ENCODE measurements around the gene CYBB. TPM values are rescaled to one million over a fixed set of nuclear protein-coding genes. Genes with fewer than 3 reads are reported as not detected.

The CYBB gene
- polyA plus RNA-seq, 4 donors, result 2.2 to 14.2 (median 7.4) TPM

- no peak for FAIRE-seq
- no peaks in the 10 kb centered on the region for H3K27me3 ChIP-seq (ENCODE audit: control insufficient read depth in 3 of 3, insufficient read depth in 3 of 3, low read length in 3 of 3)
Measured at GRCh38 chrX:37776283-37776986, 3.4 kb upstream of the CYBB start.

GRCh38 chrX:37776987-37777325 is 2.9 kb upstream of the CYBB start:
- no peaks in the 10 kb centered on the region for H3K4me1 ChIP-seq (ENCODE audit: control insufficient read depth in 3 of 3, insufficient read depth in 2 of 3, low read depth in 1 of 3, low read length in 2 of 3)
- no peaks in the 10 kb centered on the region for H3K9me3 ChIP-seq (ENCODE audit: control insufficient read depth in 2 of 2, insufficient read depth in 1 of 2, low read depth in 1 of 2, low read length in 1 of 2)
- no peaks in the 10 kb centered on the region for H3K36me3 ChIP-seq (ENCODE audit: control insufficient read depth in 3 of 3, insufficient read depth in 2 of 3, low read depth in 1 of 3, low read length in 3 of 3)
- no peaks in the 10 kb centered on the region for H3K27me3 ChIP-seq (ENCODE audit: control insufficient read depth in 3 of 3, insufficient read depth in 3 of 3, low read length in 3 of 3)
- WGBS, 3 donors, result 48 to 78% (median 67%) methylated on average over 2 of the region's 2 CpGs
- peak overlapping the region in 1 of 3 donors; percentile 24 for H3K27ac ChIP-seq (ENCODE audit: low read depth in 1 of 3, low read length in 2 of 3)
- DNase-seq (no peak), FAIRE-seq (no peak)
- H3K4me3 ChIP-seq (ENCODE audit: low read depth in 1 of 3, low read length in 3 of 3), result no peak overlapping the region

More at GRCh38 chrX:37776283-37776986, 3.4 kb upstream of the CYBB start:
- Histone ChIP-seq H3K4me1 (ENCODE audit: control insufficient read depth in 3 of 3, insufficient read depth in 2 of 3, low read depth in 1 of 3, low read length in 2 of 3) (no peaks in the 10 kb centered on the region), H3K9me3 (ENCODE audit: control insufficient read depth in 2 of 2, insufficient read depth in 1 of 2, low read depth in 1 of 2, low read length in 1 of 2) (no peaks in the 10 kb centered on the region), H3K4me3 (ENCODE audit: low read depth in 1 of 3, low read length in 3 of 3) (no peak overlapping the region), H3K27ac (ENCODE audit: low read depth in 1 of 3, low read length in 2 of 3) (peak overlapping the region in 2 of 3 donors; percentile 8 to 24), H3K36me3 (ENCODE audit: control insufficient read depth in 3 of 3, insufficient read depth in 2 of 3, low read depth in 1 of 3, low read length in 3 of 3) (no peaks in the 10 kb centered on the region)
- no peak for DNase-seq

- Histone ChIP-seq H3K9me3 (ENCODE audit: control insufficient read depth in 2 of 2, insufficient read depth in 1 of 2, low read depth in 1 of 2, low read length in 1 of 2) (no peaks in the 10 kb centered on the region), H3K36me3 (ENCODE audit: control insufficient read depth in 3 of 3, insufficient read depth in 2 of 3, low read depth in 1 of 3, low read length in 3 of 3) (no peaks in the 10 kb centered on the region), H3K27me3 (ENCODE audit: control insufficient read depth in 3 of 3, insufficient read depth in 3 of 3, low read length in 3 of 3) (no peaks in the 10 kb centered on the region), H3K4me1 (ENCODE audit: control insufficient read depth in 3 of 3, insufficient read depth in 2 of 3, low read depth in 1 of 3, low read length in 2 of 3) (no peaks in the 10 kb centered on the region), H3K4me3 (ENCODE audit: low read depth in 1 of 3, low read length in 3 of 3) (peak overlapping the region in 1 of 3 donors; percentile 7), H3K27ac (ENCODE audit: low read depth in 1 of 3, low read length in 2 of 3) (no peak overlapping the region)
- DNase-seq (no peak), FAIRE-seq (no peak)
- WGBS, 3 donors, result 81 to 94% (median 84%) methylated on average over 4 of the region's 4 CpGs
Measured at GRCh38 chrX:37781081-37781480, 1.2 kb downstream of the CYBB start.

GRCh38 chrX:37781814-37782213 is 2.0 kb downstream of the CYBB start:
- H3K4me1 ChIP-seq (ENCODE audit: control insufficient read depth in 3 of 3, insufficient read depth in 2 of 3, low read depth in 1 of 3, low read length in 2 of 3), result no peaks in the 10 kb centered on the region
- H3K36me3 ChIP-seq (ENCODE audit: control insufficient read depth in 3 of 3, insufficient read depth in 2 of 3, low read depth in 1 of 3, low read length in 3 of 3), result no peaks in the 10 kb centered on the region
- no peaks in the 10 kb centered on the region for H3K27me3 ChIP-seq (ENCODE audit: control insufficient read depth in 3 of 3, insufficient read depth in 3 of 3, low read length in 3 of 3)
- 82 to 92% (median 90%) methylated on average over 3 of the region's 3 CpGs for WGBS, 3 donors
- no peak overlapping the region for H3K27ac ChIP-seq (ENCODE audit: low read depth in 1 of 3, low read length in 2 of 3)
- FAIRE-seq (no peak), DNase-seq (no peak)
- H3K4me3 ChIP-seq (ENCODE audit: low read depth in 1 of 3, low read length in 3 of 3), result no peak overlapping the region
- no peaks in the 10 kb centered on the region for H3K9me3 ChIP-seq (ENCODE audit: control insufficient read depth in 2 of 2, insufficient read depth in 1 of 2, low read depth in 1 of 2, low read length in 1 of 2)

GRCh38 chrX:37782359-37782758 is 2.5 kb downstream of the CYBB start:
- no peak for FAIRE-seq
- WGBS, 3 donors, result 69 to 100% (median 83%) methylated on average over 1 of the region's 1 CpG

GRCh38 chrX:37783305-37783704 is 3.4 kb downstream of the CYBB start:
- FAIRE-seq, result no peak
- Histone ChIP-seq H3K4me3 (ENCODE audit: low read depth in 1 of 3, low read length in 3 of 3) (no peak overlapping the region), H3K4me1 (ENCODE audit: control insufficient read depth in 3 of 3, insufficient read depth in 2 of 3, low read depth in 1 of 3, low read length in 2 of 3) (no peaks in the 10 kb centered on the region), H3K36me3 (ENCODE audit: control insufficient read depth in 3 of 3, insufficient read depth in 2 of 3, low read depth in 1 of 3, low read length in 3 of 3) (no peaks in the 10 kb centered on the region), H3K27ac (ENCODE audit: low read depth in 1 of 3, low read length in 2 of 3) (no peak overlapping the region), H3K9me3 (ENCODE audit: control insufficient read depth in 2 of 2, insufficient read depth in 1 of 2, low read depth in 1 of 2, low read length in 1 of 2) (no peaks in the 10 kb centered on the region), H3K27me3 (ENCODE audit: control insufficient read depth in 3 of 3, insufficient read depth in 3 of 3, low read length in 3 of 3) (no peaks in the 10 kb centered on the region)
- DNase-seq, result no peak
- 69 to 84% (median 80%) methylated on average over 4 of the region's 4 CpGs for WGBS, 3 donors

More at GRCh38 chrX:37782359-37782758, 2.5 kb downstream of the CYBB start:
- Histone ChIP-seq H3K36me3 (ENCODE audit: control insufficient read depth in 3 of 3, insufficient read depth in 2 of 3, low read depth in 1 of 3, low read length in 3 of 3) (no peaks in the 10 kb centered on the region), H3K9me3 (ENCODE audit: control insufficient read depth in 2 of 2, insufficient read depth in 1 of 2, low read depth in 1 of 2, low read length in 1 of 2) (no peaks in the 10 kb centered on the region), H3K27me3 (ENCODE audit: control insufficient read depth in 3 of 3, insufficient read depth in 3 of 3, low read length in 3 of 3) (no peaks in the 10 kb centered on the region), H3K4me3 (ENCODE audit: low read depth in 1 of 3, low read length in 3 of 3) (no peak overlapping the region), H3K27ac (ENCODE audit: low read depth in 1 of 3, low read length in 2 of 3) (no peak overlapping the region), H3K4me1 (ENCODE audit: control insufficient read depth in 3 of 3, insufficient read depth in 2 of 3, low read depth in 1 of 3, low read length in 2 of 3) (no peaks in the 10 kb centered on the region)
- no peak for DNase-seq

- H3K27me3 ChIP-seq (ENCODE audit: control insufficient read depth in 3 of 3, insufficient read depth in 3 of 3, low read length in 3 of 3), result no peaks in the 10 kb centered on the region
- H3K27ac ChIP-seq (ENCODE audit: low read depth in 1 of 3, low read length in 2 of 3), result no peak overlapping the region
- no peaks in the 10 kb centered on the region for H3K4me1 ChIP-seq (ENCODE audit: control insufficient read depth in 3 of 3, insufficient read depth in 2 of 3, low read depth in 1 of 3, low read length in 2 of 3)
- H3K36me3 ChIP-seq (ENCODE audit: control insufficient read depth in 3 of 3, insufficient read depth in 2 of 3, low read depth in 1 of 3, low read length in 3 of 3), result no peaks in the 10 kb centered on the region
- WGBS, 3 donors, result 63 to 70% (median 66%) methylated on average over 3 of the region's 3 CpGs
- no peaks in the 10 kb centered on the region for H3K9me3 ChIP-seq (ENCODE audit: control insufficient read depth in 2 of 2, insufficient read depth in 1 of 2, low read depth in 1 of 2, low read length in 1 of 2)
- FAIRE-seq (no peak), DNase-seq (peak; percentile 1 to 13)
- no peak overlapping the region for H3K4me3 ChIP-seq (ENCODE audit: low read depth in 1 of 3, low read length in 3 of 3)
Measured at GRCh38 chrX:37785569-37785968, 5.7 kb downstream of the CYBB start.

GRCh38 chrX:37786624-37787422 is 7.0 kb downstream of the CYBB start:
- H3K36me3 ChIP-seq (ENCODE audit: control insufficient read depth in 3 of 3, insufficient read depth in 2 of 3, low read depth in 1 of 3, low read length in 3 of 3), result no peaks in the 10 kb centered on the region
- FAIRE-seq (peak; percentile 71), DNase-seq (peak in 1 of 2 donors; percentile 9)
- no peaks in the 10 kb centered on the region for H3K4me1 ChIP-seq (ENCODE audit: control insufficient read depth in 3 of 3, insufficient read depth in 2 of 3, low read depth in 1 of 3, low read length in 2 of 3)
- H3K9me3 ChIP-seq (ENCODE audit: control insufficient read depth in 2 of 2, insufficient read depth in 1 of 2, low read depth in 1 of 2, low read length in 1 of 2), result no peaks in the 10 kb centered on the region
- WGBS, 3 donors, result 63 to 81% (median 64%) methylated on average over 3 of the region's 3 CpGs
- no peaks in the 10 kb centered on the region for H3K27me3 ChIP-seq (ENCODE audit: control insufficient read depth in 3 of 3, insufficient read depth in 3 of 3, low read length in 3 of 3)
- H3K27ac ChIP-seq (ENCODE audit: low read depth in 1 of 3, low read length in 2 of 3), result peak overlapping the region in 1 of 3 donors; percentile 16
- no peak overlapping the region for H3K4me3 ChIP-seq (ENCODE audit: low read depth in 1 of 3, low read length in 3 of 3)

All from small intestine (tissue), 7 donors.